Hepatocyte (in vitro differentiated cells): ENCODE results near the gene CTNNA1.

Source experiments
- EZH2 ChIP-seq: fragments of 200-600 bp; sonication (generic); IDR thresholded peaks from 2 replicates; pipeline ENCODE4 v1.6.1; 2016; ENCODE audit warnings: antibody characterized with exemption, mild to moderate bottlenecking, borderline replicate concordance
- EZH2phosphoT487 ChIP-seq: fragments of 200-600 bp; sonication (generic); IDR thresholded peaks from one replicate; pipeline ENCODE4 v1.6.1; 2018; ENCODE audit warnings: antibody characterized with exemption, mild to moderate bottlenecking, low read depth, moderate library complexity; ENCODE audit not compliant: unreplicated experiment, severe bottlenecking
- TF ChIP-seq, protein P1 (sequence below): fragments of 200-600 bp; sonication (generic); IDR thresholded peaks from 2 replicates; pipeline ENCODE4 v1.5.1; 2016; ENCODE audit warnings: antibody characterized with exemption, mild to moderate bottlenecking; ENCODE audit not compliant: poor library complexity

DNA sequence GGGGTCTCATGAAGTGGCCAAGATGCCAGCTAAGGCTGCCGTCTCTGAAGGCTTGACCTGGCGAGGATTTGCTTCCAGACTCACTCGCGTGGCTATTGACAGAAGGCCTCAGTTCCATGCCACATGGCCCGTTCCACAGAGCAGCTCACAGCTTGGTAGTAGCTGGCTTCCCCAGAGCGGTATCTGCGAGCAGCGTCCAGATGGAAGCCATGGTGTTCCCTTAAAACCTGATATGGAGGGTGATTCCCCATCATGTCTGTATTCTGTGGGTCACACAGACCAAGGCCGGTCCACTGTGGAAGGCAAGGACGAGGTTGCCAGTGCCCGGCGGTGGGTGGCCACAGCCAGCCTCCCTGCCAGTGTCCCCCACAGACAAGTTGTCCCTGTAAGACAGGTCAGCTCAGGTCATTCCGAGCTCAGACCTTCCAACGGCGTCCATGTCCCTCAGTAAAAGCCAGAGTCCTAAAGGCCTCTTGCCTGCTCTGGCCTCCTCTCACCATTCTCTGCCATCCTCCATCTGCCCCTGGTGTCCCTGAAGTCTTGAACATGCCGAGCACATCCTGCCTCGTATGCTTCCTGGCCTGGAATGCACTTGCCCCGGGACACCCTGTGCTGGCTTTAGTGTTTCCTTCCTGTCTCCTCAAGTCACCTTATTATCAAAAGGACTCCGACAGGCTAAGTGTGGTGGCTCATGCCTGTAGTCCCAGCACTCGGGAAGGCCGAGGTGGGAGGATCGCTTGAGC is 183.2 kb downstream of the CTNNA1 start:
- TF ChIP-seq, protein P1, sequence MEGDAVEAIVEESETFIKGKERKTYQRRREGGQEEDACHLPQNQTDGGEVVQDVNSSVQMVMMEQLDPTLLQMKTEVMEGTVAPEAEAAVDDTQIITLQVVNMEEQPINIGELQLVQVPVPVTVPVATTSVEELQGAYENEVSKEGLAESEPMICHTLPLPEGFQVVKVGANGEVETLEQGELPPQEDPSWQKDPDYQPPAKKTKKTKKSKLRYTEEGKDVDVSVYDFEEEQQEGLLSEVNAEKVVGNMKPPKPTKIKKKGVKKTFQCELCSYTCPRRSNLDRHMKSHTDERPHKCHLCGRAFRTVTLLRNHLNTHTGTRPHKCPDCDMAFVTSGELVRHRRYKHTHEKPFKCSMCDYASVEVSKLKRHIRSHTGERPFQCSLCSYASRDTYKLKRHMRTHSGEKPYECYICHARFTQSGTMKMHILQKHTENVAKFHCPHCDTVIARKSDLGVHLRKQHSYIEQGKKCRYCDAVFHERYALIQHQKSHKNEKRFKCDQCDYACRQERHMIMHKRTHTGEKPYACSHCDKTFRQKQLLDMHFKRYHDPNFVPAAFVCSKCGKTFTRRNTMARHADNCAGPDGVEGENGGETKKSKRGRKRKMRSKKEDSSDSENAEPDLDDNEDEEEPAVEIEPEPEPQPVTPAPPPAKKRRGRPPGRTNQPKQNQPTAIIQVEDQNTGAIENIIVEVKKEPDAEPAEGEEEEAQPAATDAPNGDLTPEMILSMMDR = no peak
- TF ChIP-seq EZH2phosphoT487 = no peak
- no peak for TF ChIP-seq EZH2
